Measurements from ENCODE around the gene PPP3CA.

The PPP3CA gene
- total RNA-seq = 61.3 to 84.5 (median 62.5) reads per million in 4 experiments

DNA sequence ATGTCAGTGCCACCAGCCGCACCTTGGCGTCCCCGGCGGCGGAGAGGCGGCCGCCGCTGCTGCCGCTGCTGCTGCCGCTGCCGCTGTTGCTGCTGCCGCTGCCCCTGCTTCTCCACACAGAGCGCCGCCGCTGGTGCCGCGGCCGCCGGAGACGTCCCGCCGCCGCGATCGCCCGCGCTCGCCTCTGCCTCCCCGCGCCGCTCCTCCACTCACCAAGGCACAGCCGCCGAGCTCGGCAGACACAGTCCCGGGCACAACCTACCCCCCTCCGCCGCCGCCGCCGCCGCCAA lies at the start of gene PPP3CA:
TSS of gene PPP3CA (minus strand) at position 260 of the 290 bp plus-strand sequence.
- DNase-seq = no peak

DNA sequence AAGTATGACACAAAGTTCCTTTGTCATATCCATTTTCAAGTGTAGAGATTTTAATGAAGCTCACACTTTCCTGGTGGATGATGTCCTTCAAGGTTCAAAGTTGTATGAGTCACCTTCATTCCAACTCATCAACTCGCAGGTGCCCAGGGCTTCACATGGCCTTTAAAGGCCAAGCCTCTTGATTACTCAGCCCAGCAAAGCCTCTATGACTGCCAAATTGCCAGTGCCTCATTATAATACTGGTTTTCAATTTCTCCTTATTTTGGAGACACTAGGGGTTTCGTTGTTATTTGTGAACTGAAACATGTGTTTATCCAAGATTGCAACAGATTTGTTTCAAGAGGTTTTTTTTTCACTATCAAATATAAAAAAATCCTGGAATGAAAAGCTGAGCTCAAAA lies 45.9 kb upstream of the PPP3CA start:
- DNase-seq = no peak

DNA sequence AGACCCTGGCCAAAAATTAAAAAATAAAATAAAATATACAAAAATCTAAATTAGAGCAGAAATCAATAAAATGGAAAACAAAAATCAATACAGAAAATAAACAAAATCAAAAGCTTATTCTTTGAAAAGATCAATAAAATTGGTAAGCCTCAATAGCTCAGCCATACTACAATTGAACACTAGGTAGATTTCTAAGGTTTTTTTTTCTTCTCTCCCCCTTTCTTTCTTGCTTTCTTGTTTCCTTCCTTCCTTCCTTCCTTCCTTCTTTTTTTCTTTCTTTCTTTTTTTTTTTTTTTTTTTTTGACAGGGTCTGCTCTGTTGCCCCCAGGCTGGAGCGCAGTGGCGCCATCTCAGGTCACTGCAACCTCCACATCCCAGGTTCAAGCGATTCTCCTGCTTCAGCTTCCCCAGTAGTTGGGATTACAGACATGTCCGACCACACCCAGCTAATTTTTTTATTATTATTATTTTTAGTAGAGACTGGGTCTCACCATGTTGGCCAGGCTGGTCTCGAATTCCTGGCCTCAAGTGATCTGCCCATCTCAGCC lies 23.4 kb upstream of the PPP3CA start:
- no peak for DNase-seq

DNA sequence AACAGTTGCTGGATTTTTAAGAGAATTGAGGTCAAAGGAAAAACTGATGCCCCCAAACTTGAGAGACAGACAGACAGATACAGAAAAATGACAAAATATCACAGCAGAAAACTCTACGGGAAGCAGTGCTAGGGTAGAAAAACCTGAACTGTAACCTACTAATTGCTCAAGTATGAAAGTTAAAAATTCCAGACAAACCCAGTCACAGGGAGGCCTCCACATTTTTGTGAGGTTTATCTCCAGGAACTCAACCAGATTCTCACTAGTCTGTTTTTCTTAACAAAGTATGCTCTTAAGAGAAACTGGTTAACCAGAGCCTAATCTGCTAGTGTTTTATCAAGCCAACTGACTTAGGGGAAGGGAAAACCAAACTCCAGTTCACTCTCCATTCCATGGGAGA lies 19.9 kb upstream of the PPP3CA start:
- no peak for DNase-seq

DNA sequence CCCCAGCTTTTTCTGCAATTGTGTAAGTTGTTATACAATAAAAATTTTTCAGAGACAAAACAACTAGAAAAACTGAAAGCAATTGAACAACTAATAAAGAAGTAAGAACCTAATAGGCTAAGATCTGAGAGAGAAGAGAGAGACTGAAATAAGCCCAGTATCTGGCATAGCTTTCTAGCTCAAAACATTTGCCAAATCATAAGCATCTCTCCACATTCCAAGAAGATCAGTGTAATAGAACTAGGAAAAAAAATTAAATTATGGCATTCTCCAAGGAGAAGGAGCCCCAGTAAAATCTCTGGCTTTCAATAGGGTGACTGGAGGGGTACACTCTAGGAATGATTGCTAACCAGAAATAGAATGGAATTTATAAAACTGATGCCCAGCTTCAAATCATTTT lies 19.0 kb upstream of the PPP3CA start:
- DNase-seq = no peak

DNA sequence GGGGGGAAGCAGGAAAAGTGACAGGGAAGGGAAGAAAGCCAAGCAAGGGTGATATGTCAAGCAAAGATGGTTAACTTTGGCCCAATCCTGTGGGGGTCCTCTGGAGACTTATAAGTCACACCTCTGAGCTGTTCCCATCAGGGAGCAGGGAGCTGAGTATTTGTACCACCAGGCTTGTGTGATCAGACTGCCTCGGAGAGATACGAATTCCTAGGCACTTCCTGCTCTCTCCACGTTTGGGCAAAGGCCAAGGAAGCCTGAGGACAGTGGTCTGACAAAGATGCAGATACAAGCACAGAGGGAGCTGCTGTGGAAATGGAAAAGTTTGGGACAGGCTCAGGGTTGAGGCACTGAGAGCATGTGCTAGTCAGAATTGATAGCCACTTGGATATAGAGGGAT lies 10.4 kb upstream of the PPP3CA start:
- DNase-seq = no peak

DNA sequence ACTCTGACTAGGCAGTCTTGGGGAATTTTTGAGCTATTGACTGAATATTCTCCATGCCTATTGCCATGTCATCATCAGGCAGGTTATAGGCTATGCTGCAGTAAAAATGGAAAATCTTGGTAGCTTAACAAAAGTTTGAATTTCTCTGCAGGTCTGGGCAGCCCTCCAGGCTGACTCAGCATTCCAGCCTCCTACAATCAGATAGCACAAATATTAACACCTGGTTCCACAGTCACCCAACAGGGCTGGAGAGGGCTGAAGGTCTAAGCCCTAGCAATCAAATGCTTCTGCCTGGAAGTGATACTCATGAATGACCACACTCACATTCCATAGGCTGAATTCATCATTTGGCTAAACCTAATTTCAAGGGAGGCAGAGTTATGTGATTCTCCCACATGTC lies 9.6 kb upstream of the PPP3CA start:
- DNase-seq = no peak

DNA sequence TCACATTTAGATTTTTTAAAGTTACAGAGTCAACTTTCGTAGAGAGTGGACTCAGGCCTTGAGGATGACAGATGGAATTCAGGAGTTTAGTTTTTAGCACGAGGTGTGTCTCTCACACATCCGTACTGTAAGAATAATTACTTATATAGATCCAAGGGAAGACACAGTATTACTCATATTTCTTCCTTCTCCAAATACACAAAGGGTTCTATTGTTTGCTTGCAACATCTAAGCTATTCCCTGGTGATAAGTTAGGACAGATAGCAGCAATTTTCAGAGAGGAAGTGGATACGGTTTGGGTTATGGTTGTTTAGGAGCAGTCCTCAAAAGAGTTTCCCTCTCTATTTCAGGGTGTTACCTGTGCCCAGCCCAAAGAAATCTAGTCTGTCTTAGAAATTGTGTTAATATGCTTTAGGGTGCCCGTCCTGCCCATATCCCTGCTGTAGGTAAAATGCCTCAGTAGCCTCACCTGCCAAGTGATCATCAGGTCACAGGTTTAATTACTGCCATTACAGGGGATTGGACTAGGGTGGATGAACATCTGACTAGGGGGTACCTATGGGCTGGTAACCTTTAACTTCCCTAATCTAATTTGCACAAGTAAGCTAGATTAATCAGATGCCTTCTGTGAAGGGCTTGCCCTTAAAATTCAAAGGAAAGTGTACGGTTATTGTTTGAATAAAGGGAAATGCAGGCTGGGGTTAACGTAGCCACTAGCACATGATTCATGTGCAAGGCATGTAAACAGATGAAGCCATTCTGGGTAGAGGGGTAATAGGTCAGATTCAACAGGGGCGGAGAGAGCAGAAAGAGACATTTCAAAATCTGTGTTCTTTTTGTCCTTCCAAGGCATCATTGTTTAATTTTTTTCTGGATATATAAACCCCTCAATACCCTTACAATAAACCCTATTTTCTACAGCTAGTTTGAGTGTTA lies 8.7 kb upstream of the PPP3CA start:
- no peak for DNase-seq

DNA sequence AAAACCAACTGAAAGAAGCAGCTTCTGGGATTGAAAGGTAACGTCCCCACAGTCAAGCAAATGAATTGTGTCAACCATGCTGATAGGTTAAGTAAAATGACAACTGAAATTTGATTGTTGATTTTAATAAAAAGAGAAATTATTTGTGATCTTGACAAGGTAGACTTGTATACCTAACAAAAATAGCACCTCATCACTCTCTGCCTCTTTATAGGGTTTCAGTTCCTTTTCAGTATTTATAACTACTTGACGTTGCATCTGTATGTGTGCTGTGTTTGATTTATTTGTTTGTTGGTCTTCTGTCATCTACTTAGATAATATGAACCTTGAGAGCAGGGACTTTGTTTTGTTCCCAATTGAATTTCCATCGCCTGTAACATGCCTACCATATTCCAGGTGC lies 7.9 kb upstream of the PPP3CA start:
- DNase-seq = no peak

DNA sequence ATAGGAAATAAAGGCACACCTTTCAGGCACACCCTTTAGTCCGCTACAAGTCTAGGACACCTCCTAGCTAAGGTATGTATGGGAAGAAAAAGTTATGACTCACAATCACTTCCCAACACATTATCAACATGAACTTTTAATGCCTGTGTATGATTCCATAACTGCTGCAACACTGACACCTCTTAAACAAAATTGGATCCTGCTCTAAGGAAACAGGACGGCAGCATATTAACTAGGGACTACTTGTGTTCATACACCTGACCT lies 2.4 kb upstream of the PPP3CA start:
- DNase-seq = no peak

DNA sequence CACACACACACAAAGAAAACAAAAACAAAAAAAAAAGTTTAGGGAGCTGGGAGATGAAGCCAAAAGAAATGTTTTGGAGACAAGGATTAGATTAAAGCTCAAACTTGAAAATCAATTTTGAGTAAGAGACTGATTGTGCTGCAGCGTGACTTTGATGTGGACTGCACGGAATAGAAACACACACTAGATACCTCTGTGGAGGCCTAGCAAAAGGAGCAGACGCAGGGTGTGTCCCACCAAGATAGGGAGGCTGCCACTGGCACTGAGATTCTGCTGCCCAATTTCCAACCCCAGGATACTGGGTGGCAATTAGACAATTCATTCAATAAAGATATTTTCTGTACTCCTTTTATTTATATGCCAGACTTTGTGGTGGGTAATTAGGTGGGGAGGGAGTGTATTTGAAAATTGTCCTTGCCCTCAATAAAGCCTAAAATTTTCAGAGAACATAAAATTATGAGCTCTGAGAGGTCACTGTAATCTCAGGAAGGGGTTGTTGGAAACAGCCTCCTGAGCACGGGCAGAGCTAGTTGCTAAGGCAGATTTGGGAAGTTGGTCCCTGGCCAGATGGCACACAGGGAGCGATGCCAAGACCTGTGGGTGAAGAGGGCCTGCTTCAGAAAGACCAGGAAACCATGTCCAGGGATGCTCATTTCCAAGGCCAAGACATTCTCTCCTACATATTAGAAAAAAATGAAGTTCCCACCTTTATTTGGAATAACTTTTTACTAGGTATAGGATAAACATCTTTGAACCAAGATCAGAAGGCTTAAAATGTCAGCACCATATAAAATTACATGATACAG lies 1.9 kb upstream of the PPP3CA start:
- no peak for DNase-seq

DNA sequence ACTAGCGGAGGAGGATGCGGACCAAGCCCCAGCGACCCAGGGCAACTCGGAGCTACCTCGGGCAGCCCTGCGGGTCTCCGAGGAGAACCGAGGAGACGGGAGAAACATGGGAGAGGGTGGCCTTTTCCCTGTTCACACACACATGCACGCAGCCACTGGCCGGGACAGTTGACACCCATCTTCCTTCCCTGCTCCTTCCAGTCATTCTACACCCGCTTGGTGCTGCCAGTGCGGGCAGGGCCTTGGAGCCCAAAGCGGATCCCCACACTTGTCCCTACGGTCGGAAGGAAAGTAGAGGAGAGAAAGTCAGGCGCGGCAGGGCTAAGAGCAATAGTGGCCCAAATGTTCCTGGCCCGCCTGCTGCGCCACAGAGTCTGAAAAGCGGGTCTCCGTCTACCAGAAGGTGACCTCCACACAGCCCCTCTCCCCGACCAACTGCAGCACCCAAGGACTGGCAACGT lies 1.1 kb upstream of the PPP3CA start:
- DNase-seq = no peak

DNA sequence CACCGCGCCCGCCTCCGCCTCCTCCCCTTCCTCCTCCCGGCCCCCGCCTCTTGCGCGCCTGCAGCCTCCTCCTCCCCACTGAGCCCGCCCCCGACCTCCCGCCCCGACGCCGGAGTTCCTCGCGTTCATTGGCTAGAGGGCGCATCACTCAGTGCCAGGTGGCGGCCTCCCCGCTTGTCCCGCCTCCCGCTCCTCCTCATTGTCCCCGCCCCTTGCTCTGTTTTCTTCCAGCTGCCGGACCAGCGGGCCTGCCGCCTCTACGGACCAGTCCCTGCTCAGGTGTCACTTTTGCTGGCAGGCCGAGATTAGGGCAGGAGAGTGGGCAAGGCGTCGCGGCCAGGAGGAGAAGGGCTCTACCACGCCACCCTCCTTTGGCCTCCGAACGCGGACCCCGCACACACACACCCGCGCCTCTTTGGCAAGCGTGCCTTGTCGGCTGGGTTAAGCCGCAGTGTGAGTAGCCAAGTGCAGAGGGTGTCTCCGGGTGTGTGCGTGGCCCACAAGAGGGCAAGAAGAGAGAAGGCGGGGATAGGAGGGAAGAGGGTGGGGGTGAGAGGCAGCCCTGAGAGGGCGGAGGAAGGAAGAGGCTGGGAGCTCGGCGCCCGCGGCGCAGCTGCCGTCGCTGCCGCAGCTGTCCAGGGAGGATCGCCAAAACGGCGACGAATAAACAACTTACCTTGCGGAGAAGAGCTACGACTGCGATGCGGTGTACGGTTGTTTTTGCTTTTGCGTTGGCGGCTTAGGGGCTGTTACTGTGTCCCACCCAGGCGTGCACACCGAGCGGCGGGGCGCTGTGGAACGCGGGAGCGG lies 436 bp upstream of the PPP3CA start:
- peak; percentile 98 for DNase-seq

DNA sequence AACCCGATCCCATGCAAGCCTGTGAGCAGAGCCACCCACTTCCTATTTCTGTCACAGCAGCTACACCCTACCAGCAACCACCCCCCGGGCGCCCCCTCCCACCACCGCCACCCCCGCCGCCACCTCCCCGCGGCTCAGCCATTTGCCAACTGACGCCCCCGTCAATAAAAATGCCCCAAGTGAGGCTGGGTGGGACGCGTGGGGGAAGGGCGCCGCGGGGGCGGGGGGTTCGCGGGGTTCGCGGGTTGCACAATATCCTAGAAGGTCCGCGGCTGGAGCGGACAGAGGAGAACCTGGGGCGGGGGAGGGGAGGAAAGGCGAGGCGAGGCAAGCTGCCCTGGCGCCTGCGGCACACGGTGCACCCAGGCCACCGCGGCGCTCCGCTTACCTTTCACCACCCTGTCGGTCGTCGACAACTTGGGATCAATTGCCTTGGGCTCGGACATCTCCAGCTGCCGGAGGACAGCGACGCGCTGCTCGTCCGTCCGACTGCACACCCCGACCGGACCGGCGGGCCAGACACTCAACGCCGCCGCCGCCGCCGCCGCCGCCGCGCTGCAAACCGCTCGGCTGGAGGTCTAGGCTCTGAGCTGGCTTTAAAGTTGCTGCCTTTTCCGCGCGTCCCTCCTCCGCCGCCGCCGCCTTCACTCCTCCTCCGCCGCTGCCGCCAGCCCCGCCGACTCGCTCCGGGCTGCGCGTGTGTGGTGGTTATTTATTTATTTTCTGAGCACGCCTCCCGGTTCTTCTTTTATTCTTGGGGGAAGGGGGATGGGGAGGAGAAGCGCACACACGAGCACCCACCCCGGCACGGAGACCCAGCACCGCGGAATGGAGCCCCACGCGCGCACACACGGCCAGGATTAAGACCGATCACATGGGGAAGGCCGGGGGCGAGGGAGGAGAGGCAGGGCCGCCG lies 717 bp downstream of the PPP3CA start:
- peak; percentile 62 for DNase-seq

DNA sequence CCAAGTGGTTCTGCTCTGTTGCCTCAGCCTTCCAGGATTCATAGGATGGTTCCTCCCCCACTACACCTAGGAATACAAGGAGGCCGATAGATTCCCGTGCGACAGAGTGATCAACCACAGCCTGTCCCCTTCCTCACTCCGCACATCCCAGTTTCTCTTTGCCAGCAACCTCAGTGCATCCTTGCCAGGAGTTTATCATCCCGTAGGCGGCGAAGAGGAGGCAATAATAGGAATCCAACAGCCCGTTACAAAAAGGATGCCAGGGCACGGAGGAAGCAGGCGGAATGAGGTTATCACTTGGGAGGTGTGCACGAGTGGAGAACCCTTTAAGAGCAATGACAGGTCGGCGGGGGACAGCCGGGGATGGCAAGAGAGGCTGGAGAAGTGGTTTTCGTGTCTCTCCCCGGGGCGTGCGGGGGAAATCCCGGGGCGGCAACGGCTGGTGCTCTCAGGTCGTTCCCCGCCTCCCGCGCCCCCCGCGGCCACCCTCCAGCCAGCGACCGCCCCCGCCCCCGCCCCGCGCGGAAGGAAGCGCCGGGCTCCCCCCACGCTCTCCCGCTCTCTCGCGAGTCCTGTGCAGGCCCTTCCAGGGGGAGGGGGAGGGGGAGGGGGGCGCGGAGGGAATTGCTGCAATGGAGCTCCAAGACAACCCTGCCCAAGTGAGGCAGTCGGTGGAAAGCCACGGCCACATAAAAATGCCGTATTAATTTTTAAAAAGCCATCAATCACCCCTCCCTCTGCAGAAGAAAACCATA lies 1.6 kb downstream of the PPP3CA start:
- DNase-seq = peak; percentile 61

DNA sequence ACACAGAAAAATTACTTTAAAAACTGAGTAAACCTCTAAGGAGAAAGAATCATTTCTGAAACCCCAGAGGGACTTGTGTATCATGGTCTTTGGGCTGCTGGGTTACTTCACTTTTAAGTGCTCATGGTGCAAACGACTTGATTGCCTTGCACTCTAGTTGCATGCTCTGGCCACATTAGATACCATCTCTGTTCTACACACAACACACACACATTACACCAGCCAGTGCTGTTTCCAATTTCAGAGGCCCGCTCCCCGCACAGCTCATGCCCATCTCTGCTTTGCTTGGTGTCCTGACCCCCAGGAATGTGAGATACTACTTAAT lies 2.1 kb downstream of the PPP3CA start:
- DNase-seq = no peak

DNA sequence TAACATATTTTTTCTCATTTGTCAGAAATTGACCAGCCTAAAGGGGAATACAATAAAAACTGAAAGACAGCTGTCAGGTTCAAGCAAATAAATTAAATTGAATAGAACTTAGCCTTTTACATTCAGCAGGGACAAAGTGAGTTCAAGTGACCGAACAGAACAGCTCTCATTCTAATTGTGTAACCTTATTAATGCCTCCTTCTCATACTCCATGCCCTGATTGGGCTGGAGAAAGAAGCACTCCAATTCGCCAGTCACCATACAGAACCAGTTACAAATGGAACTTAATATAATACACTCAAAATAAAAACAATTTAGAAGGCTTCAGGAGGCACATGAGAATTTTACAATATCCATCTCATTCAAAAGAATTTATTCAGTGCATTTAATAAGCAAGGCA lies 8.0 kb downstream of the PPP3CA start:
- no peak for DNase-seq

DNA sequence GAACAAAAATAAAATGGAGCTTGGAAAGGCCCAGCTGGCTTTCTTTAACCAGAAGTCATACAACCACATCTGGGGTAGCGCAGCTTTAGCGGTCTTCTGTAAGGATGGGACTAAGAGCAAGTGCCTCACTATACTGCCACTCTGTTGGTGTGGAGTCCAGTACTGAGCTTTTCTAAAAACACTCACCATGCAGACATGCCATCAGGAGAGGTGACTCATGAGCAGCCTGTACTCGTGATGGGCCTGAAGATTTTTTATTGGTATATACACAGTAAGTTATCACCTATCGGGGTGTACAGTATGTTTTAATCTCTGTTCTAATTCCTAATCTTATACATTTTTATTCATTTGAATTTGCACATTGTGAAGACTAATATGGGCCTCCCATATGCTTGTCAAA lies 9.6 kb downstream of the PPP3CA start:
- DNase-seq = no peak

DNA sequence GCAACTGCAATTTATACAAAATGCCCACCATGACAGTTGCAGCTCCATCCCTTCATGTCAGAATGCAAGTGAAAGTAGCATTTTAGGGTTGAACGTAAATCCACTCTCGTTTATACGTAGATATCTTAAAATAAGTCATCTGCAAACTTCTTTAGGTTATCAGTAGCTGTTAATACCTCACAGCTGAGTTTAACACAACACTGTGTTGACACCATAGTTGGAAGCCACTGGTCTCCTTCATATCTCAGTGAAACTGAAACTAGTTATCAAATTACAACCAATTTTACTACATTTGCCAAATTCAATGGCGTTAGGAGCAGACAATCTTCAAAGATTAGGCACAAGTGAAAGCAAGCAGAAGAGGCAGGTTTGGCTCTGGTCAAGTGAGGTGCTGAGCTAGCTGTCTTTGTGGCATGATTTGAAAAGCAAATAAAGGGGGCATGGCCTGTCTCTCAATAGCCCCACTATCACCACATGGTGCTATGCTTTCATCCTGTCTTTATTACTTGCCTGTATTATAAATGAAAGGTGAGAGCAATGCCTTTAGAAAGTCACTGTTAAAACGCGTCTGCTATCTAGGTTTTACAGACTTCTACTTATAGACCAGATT lies 12.3 kb downstream of the PPP3CA start:
- no peak for DNase-seq

DNA sequence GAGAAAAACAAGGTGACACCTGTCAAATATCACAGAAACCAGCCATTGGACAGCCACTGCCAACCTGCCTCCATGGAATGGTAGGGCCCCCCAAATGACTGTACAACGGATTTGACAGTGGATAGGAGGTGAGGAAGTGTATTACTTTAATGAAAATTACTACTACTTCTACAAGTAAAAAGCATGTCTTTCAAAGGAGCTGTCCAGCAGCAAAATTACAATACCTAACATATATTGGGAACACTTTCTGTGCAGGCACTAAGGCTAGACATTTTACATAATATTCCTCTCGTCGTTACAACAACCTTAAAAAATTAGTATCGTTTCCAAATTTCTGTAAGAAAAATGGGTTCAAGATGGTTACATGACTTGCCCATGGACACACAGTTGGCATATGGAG lies 14.9 kb downstream of the PPP3CA start:
- no peak for DNase-seq

DNA sequence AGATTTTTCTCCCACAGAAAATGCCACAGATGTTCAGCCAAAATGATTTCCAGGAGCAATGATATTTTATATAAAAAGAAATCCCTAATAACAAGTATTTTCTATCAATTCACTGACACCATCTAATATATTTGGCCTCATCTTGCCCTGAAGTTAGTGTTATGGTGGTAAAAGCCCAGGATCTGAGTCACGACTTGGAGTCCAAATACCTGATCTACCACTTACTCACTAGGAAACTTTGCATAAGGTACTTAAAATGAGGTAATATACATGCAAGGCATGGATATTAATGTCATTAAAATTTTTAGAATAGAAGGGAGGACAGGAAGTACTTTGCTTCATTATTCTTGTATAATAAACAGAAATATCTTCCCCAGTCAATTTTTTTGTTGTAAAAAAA lies 16.3 kb downstream of the PPP3CA start:
- DNase-seq = no peak
